HepG2 (cell line): ENCODE measurements around the gene FAM110A. TPM values are rescaled to one million over a fixed set of nuclear protein-coding genes. Genes with fewer than 3 reads are reported as not detected.

Experiments used
- ARNTL ChIP-seq: sonication (generic); formaldehyde crosslinking; IDR thresholded peaks from 2 replicates; pipeline ENCODE4 v1.4.0; 2020; ENCODE audit warnings: mild to moderate bottlenecking, missing genetic modification reagents
- CHCHD3 ChIP-seq: sonication (generic); formaldehyde crosslinking; IDR thresholded peaks from 2 replicates; pipeline ENCODE4 v1.8.0; 2022; ENCODE audit warnings: mild to moderate bottlenecking, missing genetic modification reagents, moderate library complexity
- HIVEP1 ChIP-seq: sonication (generic); formaldehyde crosslinking; IDR thresholded peaks from 2 replicates; pipeline ENCODE4 v1.4.0; 2020; ENCODE audit warnings: mild to moderate bottlenecking, missing genetic modification reagents
- KMT2A ChIP-seq: sonication (generic); formaldehyde crosslinking; IDR thresholded peaks from 2 replicates; pipeline ENCODE4 v1.4.0; 2020; ENCODE audit warnings: missing genetic modification reagents
- PRMT3 ChIP-seq: sonication (generic); formaldehyde crosslinking; IDR thresholded peaks from 2 replicates; pipeline ENCODE4 v1.8.1; 2022; ENCODE audit warnings: low read depth, mild to moderate bottlenecking, moderate library complexity, missing genetic modification reagents, borderline replicate concordance
- SRSF1 ChIP-seq: fragments of 200-400 bp; formaldehyde crosslinking; optimal IDR thresholded peaks from 2 replicates; pipeline ENCODE3; 2017; ENCODE audit warnings: mild to moderate bottlenecking, low read depth, low read length, moderate library complexity
- SSRP1 ChIP-seq: IDR thresholded peaks from 2 replicates; pipeline ENCODE4 v1.6.1; 2016; ENCODE audit warnings: control low read depth
- ZNF205 ChIP-seq: IDR thresholded peaks from 2 replicates; pipeline ENCODE4 v1.6.1; 2018; ENCODE audit warnings: missing biosample characterization, missing genetic modification reagents
- ZNF367 ChIP-seq: sonication (generic); formaldehyde crosslinking; IDR thresholded peaks from 2 replicates; pipeline ENCODE4 v1.4.0; 2020; ENCODE audit warnings: missing genetic modification reagents, borderline replicate concordance
- ZNF552 ChIP-seq: sonication (generic); formaldehyde crosslinking; IDR thresholded peaks from 2 replicates; pipeline ENCODE4 v1.9.0; 2022; ENCODE audit warnings: missing genetic modification reagents, mild to moderate bottlenecking, borderline replicate concordance
- polyA plus RNA-seq, 8 experiments: library from polyadenylated mRNA; depleted of rRNA in 3 of 8; stranded (reverse) in 7 of 8; unstranded in 1 of 8; fragments of >200 nt; fragmentation: Illumina TruSeq in 4 of 8; extraction: Trizol in 4 of 8; gene quantifications; 2 replicates each; pipeline versions ENCODE4 v1.2.1 to v1.2.3, GENCODE V29; 2011 to 2016; ENCODE audit warnings: low read depth in 4 of 8, missing spikeins in 1 of 8, mixed read lengths in 1 of 8; ENCODE audit not compliant: insufficient read depth in 1 of 8
- total RNA-seq, 5 experiments: library from RNA; depleted of rRNA; stranded (reverse); fragments of >200 nt; fragmentation: Illumina TruSeq; extraction: Trizol; gene quantifications; 2 replicates each; pipeline ENCODE4 v1.2.3, GENCODE V29; 2016; ENCODE audit warnings: low read depth in 1 of 5
- TF ChIP-seq, protein P1 (sequence below): sonication (generic); formaldehyde crosslinking; conservative IDR thresholded peaks from 2 replicates; pipeline ENCODE4 v1.4.0; 2020; ENCODE audit warnings: missing genetic modification reagents
- TF ChIP-seq, protein P2 (sequence below): sonication (generic); formaldehyde crosslinking; IDR thresholded peaks from 2 replicates; pipeline ENCODE4 v1.5.0; 2020; ENCODE audit warnings: missing genetic modification reagents
- TF ChIP-seq, protein P3 (sequence below): sonication (generic); formaldehyde crosslinking; IDR thresholded peaks from 2 replicates; pipeline ENCODE4 v1.4.0; 2020; ENCODE audit warnings: mild to moderate bottlenecking, low read depth, missing genetic modification reagents
- TF ChIP-seq, protein P4 (sequence below): sonication (generic); formaldehyde crosslinking; IDR thresholded peaks from 2 replicates; pipeline ENCODE4 v1.4.0; 2020; ENCODE audit warnings: missing genetic modification reagents, borderline replicate concordance
- TF ChIP-seq, protein P5 (sequence below): sonication (generic); formaldehyde crosslinking; IDR thresholded peaks from 2 replicates; pipeline ENCODE4 v1.4.0; 2020; ENCODE audit warnings: missing genetic modification reagents, mild to moderate bottlenecking, borderline replicate concordance

The FAM110A gene
- total and polyA plus RNA-seq, 2 of the 13 experiments (the other 11 are each of a cell fraction or from before 2014, with no cell fraction given) = 1.9 TPM

DNA sequence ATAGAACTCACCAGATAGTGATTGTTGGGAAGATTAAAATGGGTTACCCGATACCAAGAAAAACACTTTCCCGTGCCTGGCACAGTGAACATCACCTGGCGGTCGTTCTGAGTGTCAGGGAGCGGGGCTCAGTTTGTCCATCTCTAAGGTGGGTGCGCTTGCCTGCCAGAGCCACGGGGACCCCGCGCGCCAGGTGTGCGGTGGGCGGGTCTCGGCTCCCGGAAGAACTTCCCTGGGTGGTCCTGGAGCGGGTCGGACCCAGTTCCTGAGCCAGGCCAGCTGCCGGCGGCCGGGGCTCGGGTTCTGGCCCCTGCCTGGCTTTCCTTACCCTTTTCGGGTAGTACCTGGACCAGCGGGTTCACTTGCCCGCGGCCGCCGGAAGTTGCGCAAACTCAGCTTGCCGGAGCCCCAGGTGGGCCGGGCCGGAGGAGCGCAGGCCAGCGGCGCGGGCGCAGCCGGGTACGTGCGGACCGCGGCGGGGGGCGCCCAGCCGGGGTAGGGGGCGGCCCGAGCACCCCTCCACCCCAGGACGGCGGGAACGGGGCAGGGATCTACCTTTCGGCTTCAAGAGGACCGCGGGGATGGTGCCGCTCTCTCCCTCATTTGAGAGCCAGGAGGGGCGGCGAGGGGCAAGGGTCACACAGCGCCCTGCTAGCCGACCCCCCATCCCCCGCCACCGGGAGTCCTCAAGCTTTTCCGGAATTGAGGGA, 7.5 kb downstream of the FAM110A start (continued):
- TF ChIP-seq PRMT3 (CRISPR knock-in tag) = no peak
- no peak for TF ChIP-seq CHCHD3 (CRISPR knock-in tag)
- TF ChIP-seq SSRP1 = no peak
- no peak for TF ChIP-seq ZNF552
- TF ChIP-seq, protein P1, sequence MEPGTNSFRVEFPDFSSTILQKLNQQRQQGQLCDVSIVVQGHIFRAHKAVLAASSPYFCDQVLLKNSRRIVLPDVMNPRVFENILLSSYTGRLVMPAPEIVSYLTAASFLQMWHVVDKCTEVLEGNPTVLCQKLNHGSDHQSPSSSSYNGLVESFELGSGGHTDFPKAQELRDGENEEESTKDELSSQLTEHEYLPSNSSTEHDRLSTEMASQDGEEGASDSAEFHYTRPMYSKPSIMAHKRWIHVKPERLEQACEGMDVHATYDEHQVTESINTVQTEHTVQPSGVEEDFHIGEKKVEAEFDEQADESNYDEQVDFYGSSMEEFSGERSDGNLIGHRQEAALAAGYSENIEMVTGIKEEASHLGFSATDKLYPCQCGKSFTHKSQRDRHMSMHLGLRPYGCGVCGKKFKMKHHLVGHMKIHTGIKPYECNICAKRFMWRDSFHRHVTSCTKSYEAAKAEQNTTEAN = no peak
- peak; percentile 65; the same call in 1 of the 2 replicates for TF ChIP-seq ZNF367 (CRISPR knock-in tag)
- TF ChIP-seq SRSF1 = no peak
- 0 out of 2 replicates have a peak, but pooled peaks have one; percentile 52 for TF ChIP-seq ZNF205 (CRISPR knock-in tag)
- TF ChIP-seq, protein P2, sequence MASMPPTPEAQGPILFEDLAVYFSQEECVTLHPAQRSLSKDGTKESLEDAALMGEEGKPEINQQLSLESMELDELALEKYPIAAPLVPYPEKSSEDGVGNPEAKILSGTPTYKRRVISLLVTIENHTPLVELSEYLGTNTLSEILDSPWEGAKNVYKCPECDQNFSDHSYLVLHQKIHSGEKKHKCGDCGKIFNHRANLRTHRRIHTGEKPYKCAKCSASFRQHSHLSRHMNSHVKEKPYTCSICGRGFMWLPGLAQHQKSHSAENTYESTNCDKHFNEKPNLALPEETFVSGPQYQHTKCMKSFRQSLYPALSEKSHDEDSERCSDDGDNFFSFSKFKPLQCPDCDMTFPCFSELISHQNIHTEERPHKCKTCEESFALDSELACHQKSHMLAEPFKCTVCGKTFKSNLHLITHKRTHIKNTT (CRISPR knock-in tag) = no peak
- TF ChIP-seq ARNTL (CRISPR knock-in tag) = no peak
- TF ChIP-seq KMT2A = no peak
- TF ChIP-seq HIVEP1 (CRISPR knock-in tag) = peak; percentile 41; the same call in 1 of the 2 replicates
- TF ChIP-seq, protein P3, sequence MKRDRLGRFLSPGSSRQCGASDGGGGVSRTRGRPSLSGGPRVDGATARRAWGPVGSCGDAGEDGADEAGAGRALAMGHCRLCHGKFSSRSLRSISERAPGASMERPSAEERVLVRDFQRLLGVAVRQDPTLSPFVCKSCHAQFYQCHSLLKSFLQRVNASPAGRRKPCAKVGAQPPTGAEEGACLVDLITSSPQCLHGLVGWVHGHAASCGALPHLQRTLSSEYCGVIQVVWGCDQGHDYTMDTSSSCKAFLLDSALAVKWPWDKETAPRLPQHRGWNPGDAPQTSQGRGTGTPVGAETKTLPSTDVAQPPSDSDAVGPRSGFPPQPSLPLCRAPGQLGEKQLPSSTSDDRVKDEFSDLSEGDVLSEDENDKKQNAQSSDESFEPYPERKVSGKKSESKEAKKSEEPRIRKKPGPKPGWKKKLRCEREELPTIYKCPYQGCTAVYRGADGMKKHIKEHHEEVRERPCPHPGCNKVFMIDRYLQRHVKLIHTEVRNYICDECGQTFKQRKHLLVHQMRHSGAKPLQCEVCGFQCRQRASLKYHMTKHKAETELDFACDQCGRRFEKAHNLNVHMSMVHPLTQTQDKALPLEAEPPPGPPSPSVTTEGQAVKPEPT (CRISPR knock-in tag) = no peak; the same call in 1 of the 2 replicates
- TF ChIP-seq, protein P4, sequence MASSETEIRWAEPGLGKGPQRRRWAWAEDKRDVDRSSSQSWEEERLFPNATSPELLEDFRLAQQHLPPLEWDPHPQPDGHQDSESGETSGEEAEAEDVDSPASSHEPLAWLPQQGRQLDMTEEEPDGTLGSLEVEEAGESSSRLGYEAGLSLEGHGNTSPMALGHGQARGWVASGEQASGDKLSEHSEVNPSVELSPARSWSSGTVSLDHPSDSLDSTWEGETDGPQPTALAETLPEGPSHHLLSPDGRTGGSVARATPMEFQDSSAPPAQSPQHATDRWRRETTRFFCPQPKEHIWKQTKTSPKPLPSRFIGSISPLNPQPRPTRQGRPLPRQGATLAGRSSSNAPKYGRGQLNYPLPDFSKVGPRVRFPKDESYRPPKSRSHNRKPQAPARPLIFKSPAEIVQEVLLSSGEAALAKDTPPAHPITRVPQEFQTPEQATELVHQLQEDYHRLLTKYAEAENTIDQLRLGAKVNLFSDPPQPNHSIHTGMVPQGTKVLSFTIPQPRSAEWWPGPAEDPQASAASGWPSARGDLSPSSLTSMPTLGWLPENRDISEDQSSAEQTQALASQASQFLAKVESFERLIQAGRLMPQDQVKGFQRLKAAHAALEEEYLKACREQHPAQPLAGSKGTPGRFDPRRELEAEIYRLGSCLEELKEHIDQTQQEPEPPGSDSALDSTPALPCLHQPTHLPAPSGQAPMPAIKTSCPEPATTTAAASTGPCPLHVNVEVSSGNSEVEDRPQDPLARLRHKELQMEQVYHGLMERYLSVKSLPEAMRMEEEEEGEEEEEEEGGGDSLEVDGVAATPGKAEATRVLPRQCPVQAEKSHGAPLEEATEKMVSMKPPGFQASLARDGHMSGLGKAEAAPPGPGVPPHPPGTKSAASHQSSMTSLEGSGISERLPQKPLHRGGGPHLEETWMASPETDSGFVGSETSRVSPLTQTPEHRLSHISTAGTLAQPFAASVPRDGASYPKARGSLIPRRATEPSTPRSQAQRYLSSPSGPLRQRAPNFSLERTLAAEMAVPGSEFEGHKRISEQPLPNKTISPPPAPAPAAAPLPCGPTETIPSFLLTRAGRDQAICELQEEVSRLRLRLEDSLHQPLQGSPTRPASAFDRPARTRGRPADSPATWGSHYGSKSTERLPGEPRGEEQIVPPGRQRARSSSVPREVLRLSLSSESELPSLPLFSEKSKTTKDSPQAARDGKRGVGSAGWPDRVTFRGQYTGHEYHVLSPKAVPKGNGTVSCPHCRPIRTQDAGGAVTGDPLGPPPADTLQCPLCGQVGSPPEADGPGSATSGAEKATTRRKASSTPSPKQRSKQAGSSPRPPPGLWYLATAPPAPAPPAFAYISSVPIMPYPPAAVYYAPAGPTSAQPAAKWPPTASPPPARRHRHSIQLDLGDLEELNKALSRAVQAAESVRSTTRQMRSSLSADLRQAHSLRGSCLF (CRISPR knock-in tag) = 0 out of 2 replicates have a peak, but pooled peaks have one; percentile 34
- TF ChIP-seq, protein P5, sequence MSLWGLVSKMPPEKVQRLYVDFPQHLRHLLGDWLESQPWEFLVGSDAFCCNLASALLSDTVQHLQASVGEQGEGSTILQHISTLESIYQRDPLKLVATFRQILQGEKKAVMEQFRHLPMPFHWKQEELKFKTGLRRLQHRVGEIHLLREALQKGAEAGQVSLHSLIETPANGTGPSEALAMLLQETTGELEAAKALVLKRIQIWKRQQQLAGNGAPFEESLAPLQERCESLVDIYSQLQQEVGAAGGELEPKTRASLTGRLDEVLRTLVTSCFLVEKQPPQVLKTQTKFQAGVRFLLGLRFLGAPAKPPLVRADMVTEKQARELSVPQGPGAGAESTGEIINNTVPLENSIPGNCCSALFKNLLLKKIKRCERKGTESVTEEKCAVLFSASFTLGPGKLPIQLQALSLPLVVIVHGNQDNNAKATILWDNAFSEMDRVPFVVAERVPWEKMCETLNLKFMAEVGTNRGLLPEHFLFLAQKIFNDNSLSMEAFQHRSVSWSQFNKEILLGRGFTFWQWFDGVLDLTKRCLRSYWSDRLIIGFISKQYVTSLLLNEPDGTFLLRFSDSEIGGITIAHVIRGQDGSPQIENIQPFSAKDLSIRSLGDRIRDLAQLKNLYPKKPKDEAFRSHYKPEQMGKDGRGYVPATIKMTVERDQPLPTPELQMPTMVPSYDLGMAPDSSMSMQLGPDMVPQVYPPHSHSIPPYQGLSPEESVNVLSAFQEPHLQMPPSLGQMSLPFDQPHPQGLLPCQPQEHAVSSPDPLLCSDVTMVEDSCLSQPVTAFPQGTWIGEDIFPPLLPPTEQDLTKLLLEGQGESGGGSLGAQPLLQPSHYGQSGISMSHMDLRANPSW (CRISPR knock-in tag) = no peak
